GM23248 (cell line): ENCODE data around the gene NPTX2.

Experiments
- EZH2 ChIP-seq: fragments of 200-600 bp; sonication (generic); IDR thresholded peaks from 2 replicates; pipeline ENCODE4 v1.6.1; 2018; ENCODE audit warnings: antibody characterized with exemption, mild to moderate bottlenecking; ENCODE audit not compliant: insufficient read depth, poor library complexity, severe bottlenecking
- EZH2phosphoT487 ChIP-seq: fragments of 200-600 bp; sonication (generic); IDR thresholded peaks from 2 replicates; pipeline ENCODE4 v1.6.1; 2018; ENCODE audit warnings: antibody characterized with exemption, moderate library complexity, mild to moderate bottlenecking, low read depth; ENCODE audit not compliant: insufficient read depth

- no peak for TF ChIP-seq EZH2
- TF ChIP-seq EZH2phosphoT487: no peak
Observed at GRCh38 chr7:98670186-98670585, 53.1 kb downstream of the NPTX2 start.
